Measurements from ENCODE around the gene FAM241B. TPM values are rescaled to one million over a fixed set of nuclear protein-coding genes. Genes with fewer than 3 reads are reported as not detected.

The FAM241B gene
- total RNA-seq, 1 experiment from 2014 or later = 13.7 TPM

DNA sequence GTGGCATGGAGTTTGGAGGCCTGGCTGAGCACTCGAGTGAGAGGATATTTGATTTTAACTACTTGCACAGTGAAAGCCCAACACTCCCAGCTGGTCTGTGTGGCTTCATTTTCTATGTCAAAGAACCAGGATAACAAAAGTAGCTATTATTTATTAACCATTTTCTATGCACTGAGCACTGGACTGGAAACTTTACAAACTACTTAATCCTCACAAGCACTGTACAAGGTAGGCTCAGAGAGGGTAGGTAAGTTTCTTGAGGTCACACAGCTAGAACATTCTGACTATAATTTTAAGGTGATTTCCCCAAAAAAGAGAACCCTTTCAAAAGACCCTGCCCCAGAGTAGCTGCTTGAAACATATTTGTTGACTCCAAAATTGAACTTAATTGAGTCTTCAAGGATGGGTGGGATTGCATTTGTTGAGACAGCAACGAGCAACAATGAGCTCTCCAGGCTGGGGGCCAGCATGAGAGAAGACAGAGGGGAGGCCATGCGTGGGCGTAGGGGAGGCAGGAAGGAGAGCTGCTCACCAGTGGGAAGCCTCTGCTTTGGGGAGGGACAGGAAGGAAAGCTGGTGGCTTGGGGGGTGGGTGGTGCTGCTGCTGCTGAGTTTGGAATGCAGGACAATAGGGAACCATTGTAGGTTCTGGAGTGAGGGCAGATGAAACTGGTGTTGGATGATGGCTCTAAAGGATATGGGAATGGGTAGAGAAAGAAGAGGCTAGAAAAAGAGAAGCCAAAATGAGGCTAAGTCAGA is 31.5 kb downstream of the FAM241B start:
- TF ChIP-seq, protein P1, sequence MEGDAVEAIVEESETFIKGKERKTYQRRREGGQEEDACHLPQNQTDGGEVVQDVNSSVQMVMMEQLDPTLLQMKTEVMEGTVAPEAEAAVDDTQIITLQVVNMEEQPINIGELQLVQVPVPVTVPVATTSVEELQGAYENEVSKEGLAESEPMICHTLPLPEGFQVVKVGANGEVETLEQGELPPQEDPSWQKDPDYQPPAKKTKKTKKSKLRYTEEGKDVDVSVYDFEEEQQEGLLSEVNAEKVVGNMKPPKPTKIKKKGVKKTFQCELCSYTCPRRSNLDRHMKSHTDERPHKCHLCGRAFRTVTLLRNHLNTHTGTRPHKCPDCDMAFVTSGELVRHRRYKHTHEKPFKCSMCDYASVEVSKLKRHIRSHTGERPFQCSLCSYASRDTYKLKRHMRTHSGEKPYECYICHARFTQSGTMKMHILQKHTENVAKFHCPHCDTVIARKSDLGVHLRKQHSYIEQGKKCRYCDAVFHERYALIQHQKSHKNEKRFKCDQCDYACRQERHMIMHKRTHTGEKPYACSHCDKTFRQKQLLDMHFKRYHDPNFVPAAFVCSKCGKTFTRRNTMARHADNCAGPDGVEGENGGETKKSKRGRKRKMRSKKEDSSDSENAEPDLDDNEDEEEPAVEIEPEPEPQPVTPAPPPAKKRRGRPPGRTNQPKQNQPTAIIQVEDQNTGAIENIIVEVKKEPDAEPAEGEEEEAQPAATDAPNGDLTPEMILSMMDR (conservative IDR thresholded peaks at IDR 0.05) = no peak

More for the DNA sequence above, 31.5 kb downstream of the FAM241B start:
- H3K18ac ChIP-seq (ENCODE audit: insufficient read length, low read depth, low read length) = no peak overlapping the region
- H3K27ac ChIP-seq (ENCODE audit: insufficient read length, low read depth, low read length) = no peak overlapping the region
- H3K23ac ChIP-seq (ENCODE audit: insufficient read length, low read depth, low read length) = no peak overlapping the region
- H4K91ac ChIP-seq (ENCODE audit: insufficient read length, low read depth, low read length) = no peak overlapping the region
- H3K27me3 Mint-ChIP-seq (ENCODE audit: low read depth) = peaks cover 13% of the 10 kb centered on the region
- no peak overlapping the region for H2BK120ac ChIP-seq (ENCODE audit: low read depth, low read length, poor library complexity, severe bottlenecking)
- H3T11ph ChIP-seq (ENCODE audit: low read length) = no peak overlapping the region
- no peak overlapping the region for H2BK12ac ChIP-seq (ENCODE audit: insufficient read length, low read depth, low read length)
- no peak for DNase-seq
- no peak overlapping the region for H4K5ac ChIP-seq (ENCODE audit: insufficient read length, low read depth, low read length)
- no peak overlapping the region for H3K9ac ChIP-seq (ENCODE audit: extremely low read depth, insufficient read length, low read length)
- H3K79me2 ChIP-seq (ENCODE audit: insufficient read depth, low read length) = no peaks in the 10 kb centered on the region
- no peak overlapping the region for H2AK5ac ChIP-seq (ENCODE audit: insufficient read length, low read length)
- no peaks in the 10 kb centered on the region for H3K23me2 ChIP-seq (ENCODE audit: insufficient read length, low read depth, low read length, poor library complexity, severe bottlenecking)
- no peak overlapping the region; a peak in 1 of 7 replicates for H3K27ac Mint-ChIP-seq
- H2BK20ac ChIP-seq (ENCODE audit: low read depth, low read length, poor library complexity, severe bottlenecking) = no peak overlapping the region
- H3K4me3 Mint-ChIP-seq = no peak overlapping the region
- no peak overlapping the region for H2BK15ac ChIP-seq (ENCODE audit: low read depth, low read length)
- H3K4ac ChIP-seq (ENCODE audit: low read depth, low read length) = no peak overlapping the region
- H3K4me2 ChIP-seq (ENCODE audit: insufficient read depth, insufficient read length, low read length) = no peak overlapping the region
- H3K79me1 ChIP-seq (ENCODE audit: insufficient read depth, low read depth, low read length, poor library complexity, severe bottlenecking) = no peaks in the 10 kb centered on the region
- H3K36me3 Mint-ChIP-seq (ENCODE audit: insufficient read depth in 1 of 3, low read depth in 3 of 3) = no peaks in the 10 kb centered on the region
- H4K8ac ChIP-seq (replicated peaks; ENCODE audit: insufficient read length, low read depth, low read length) = no peak overlapping the region
- peaks cover 34 to 38% of the 10 kb centered on the region in 2 experiments for H3K4me1 Mint-ChIP-seq
- no peak overlapping the region for H3K14ac ChIP-seq (ENCODE audit: insufficient read depth, low read length)
- no peak overlapping the region for H2AFZ ChIP-seq (ENCODE audit: low read length)
- H4K20me1 ChIP-seq (ENCODE audit: control insufficient read depth, insufficient read depth, insufficient read length) = peaks cover 2% of the 10 kb centered on the region
- no peaks in the 10 kb centered on the region for H3K9me3 ChIP-seq (ENCODE audit: control insufficient read depth, low read depth, low read length)
- no CpG with 5 or more reads among the region's 4 CpGs for WGBS (ENCODE audit: extremely low coverage, insufficient read length, low lambda C conversion rate)
- no peak overlapping the region for H2BK5ac ChIP-seq (ENCODE audit: insufficient read length, low read length)
- H3K27me3 ChIP-seq (ENCODE audit: insufficient read depth, low read length) = no peaks in the 10 kb centered on the region
- no peaks in the 10 kb centered on the region for H3K9me3 Mint-ChIP-seq
- H3K4me1 ChIP-seq (ENCODE audit: insufficient read depth, low read length) = no peaks in the 10 kb centered on the region
- no peak overlapping the region for H3K56ac ChIP-seq (ENCODE audit: insufficient read length, low read depth, low read length)

All from H9 (cell line).